HG03064 (cell line): ENCODE results near the gene COL4A3.

Source experiments
- ATAC-seq: cut with Tn5 transposase; IDR thresholded peaks from one replicate; pipeline ENCODE4 v1.9.1; 2021; ENCODE audit warnings: low read depth; ENCODE audit not compliant: unreplicated experiment

The COL4A3 gene

GRCh38 chr2:227335713-227336112 is 171.3 kb downstream of the COL4A3 start:
- no peak for ATAC-seq

GRCh38 chr2:227337442-227337841 is 173.0 kb downstream of the COL4A3 start:
- no peak for ATAC-seq

- no peak for ATAC-seq
Observed at GRCh38 chr2:227339098-227339599, 174.7 kb downstream of the COL4A3 start.

GRCh38 chr2:227340106-227340505 is 175.7 kb downstream of the COL4A3 start:
- no peak for ATAC-seq

- ATAC-seq, result no peak
Observed at GRCh38 chr2:227341553-227341952, 177.1 kb downstream of the COL4A3 start.

GRCh38 chr2:227344231-227344630 is 179.8 kb downstream of the COL4A3 start:
- no peak for ATAC-seq

- no peak for ATAC-seq
Observed at GRCh38 chr2:227347117-227347516, 182.7 kb downstream of the COL4A3 start.

- ATAC-seq, result no peak
Observed at GRCh38 chr2:227348324-227348723, 183.9 kb downstream of the COL4A3 start.

- ATAC-seq, result no peak
Observed at GRCh38 chr2:227349989-227350612, 185.7 kb downstream of the COL4A3 start.

- peak; percentile 76 for ATAC-seq
Observed at GRCh38 chr2:227351639-227352038, 187.2 kb downstream of the COL4A3 start.

GRCh38 chr2:227360351-227360750 is 195.9 kb downstream of the COL4A3 start:
- ATAC-seq, result no peak

- ATAC-seq, result no peak
Observed at GRCh38 chr2:227363756-227364155, 199.3 kb downstream of the COL4A3 start.
